22Rv1 (cell line): ENCODE data around the gene AP1B1.
"Not testable (repeated sequence)": the region's sequence is repeated elsewhere in the genome, so short reads cannot be mapped to it uniquely, and the experiment has no call there.

Source experiments
- H3K27ac ChIP-seq: fragments of 450-650 bp; 2 replicates; pipeline ENCODE4 v1.5.1; 2017
- CTCF ChIP-seq: fragments of 450-650 bp; IDR thresholded peaks from 2 replicates; pipeline ENCODE4 v1.5.1; 2017; ENCODE audit warnings: mild to moderate bottlenecking
- ZFX ChIP-seq: fragments of 450-650 bp; IDR thresholded peaks from 2 replicates; pipeline ENCODE4 v1.6.1; 2017; ENCODE audit warnings: antibody characterized with exemption, borderline replicate concordance

The AP1B1 gene

DNA sequence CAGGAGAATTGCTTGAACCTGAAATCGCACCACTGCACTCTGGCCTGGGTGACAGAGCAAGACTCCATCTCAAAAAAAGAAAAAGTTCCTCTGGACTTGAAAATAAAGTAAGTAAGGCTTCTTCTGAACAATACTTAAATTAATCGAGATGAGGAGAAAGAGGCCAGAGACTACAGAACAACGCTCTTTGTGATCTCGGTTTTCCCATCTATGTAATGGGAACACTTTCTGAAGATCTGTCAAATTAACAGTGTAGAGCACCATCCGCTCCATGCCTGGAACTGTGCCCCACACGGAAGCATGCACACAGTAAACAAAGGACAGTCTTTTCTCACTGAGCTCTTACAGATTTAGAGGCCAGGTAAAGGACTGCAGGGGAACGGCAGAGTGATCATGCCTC is 9.1 kb downstream of the AP1B1 start:
- H3K27ac ChIP-seq = 0 out of 2 replicates have a peak overlapping the region, but pooled peaks have one; percentile 22

DNA sequence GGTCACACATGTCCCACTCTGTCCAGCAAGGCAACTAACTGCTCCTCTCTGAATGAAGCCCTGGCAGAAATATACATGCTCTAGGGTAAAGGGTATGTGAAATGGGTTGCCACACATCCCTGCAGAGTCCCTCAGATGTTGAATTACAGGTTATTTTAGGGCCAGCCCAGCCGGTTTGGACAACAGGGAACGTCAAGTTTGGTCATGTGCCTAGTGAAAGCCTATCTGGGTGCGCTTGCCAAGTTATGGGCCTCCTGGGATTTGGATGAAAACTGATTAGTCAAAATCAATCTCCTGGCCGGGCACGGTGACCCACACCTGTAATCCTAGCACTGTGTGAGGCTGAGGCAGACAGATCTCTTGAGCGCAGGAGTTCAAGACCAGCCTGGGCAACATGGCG is 10.4 kb downstream of the AP1B1 start:
- peak overlapping the region; percentile 36; the same call in 1 of the 2 replicates for H3K27ac ChIP-seq
- no peak for TF ChIP-seq ZFX

More for the DNA sequence above, 9.1 kb downstream of the AP1B1 start:
- TF ChIP-seq CTCF (no peak), ZFX (no peak)

DNA sequence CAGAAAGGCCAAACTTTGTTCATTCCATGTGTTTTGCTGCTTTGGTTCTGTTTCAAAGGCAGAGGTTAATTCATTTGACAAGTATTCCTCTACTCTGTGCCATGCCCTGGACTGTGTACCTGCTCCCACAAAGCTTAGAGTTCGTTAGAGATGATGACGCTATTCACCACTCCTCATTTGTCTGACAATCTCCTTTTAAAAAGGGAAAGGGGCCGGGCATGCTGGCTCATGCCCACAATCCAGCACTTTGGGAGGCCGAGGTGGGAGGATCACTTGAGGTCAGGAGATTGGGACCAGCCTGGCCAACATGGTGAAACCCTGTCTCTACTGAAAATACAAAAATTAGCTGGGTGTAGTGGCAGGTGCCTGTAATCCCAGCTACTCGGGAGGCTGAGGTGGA is 11.7 kb downstream of the AP1B1 start:
- H3K27ac ChIP-seq = not testable (repeated sequence)

DNA sequence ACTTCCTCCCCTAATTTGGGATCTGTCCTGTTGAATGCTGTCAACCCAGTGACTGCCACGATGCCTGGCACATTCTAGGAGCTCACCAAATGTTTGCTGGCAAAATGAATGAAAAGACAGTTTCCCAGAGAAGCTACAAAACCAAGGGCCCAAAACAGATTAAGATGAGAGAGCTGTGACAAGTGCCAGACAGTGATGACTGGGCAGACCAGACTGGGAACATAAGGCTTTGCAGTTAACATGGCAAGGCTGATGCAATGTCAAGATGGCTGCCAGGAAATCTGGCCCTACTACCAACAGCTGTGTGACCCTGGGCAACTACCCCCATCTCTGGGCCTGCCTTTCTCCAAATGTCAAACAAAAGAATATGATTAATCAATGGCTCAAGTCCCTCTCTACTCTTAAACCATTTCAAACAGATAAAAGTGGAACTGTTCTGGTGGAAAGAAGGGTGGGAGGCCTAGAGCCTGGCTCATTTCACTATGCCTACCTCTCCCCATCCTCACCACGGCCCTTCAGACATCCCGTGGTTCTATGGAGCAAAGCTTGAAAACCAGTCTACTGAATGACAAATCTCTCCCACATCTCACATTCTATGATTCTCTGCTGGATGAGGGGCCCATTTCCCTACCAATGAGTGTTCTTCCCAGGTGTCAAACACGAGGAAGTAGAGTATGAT is 12.8 kb downstream of the AP1B1 start:
- 0 out of 2 replicates have a peak overlapping the region, but pooled peaks have one; percentile 10 for H3K27ac ChIP-seq
- no peak for TF ChIP-seq ZFX
- TF ChIP-seq CTCF = no peak

- H3K27ac ChIP-seq = not testable (repeated sequence)
Measured at GRCh38 chr22:29374806-29375205, 13.6 kb downstream of the AP1B1 start.

- H3K27ac ChIP-seq = no peak overlapping the region
- TF ChIP-seq ZFX (no peak), CTCF (no peak)
Measured at GRCh38 chr22:29374401-29374800, 14.0 kb downstream of the AP1B1 start.

GRCh38 chr22:29370537-29370936 is 17.8 kb downstream of the AP1B1 start:
- no peak overlapping the region for H3K27ac ChIP-seq
- TF ChIP-seq ZFX (no peak), CTCF (no peak)

GRCh38 chr22:29369460-29369859 is 18.9 kb downstream of the AP1B1 start:
- no peak overlapping the region for H3K27ac ChIP-seq
- TF ChIP-seq ZFX = no peak
- no peak for TF ChIP-seq CTCF

DNA sequence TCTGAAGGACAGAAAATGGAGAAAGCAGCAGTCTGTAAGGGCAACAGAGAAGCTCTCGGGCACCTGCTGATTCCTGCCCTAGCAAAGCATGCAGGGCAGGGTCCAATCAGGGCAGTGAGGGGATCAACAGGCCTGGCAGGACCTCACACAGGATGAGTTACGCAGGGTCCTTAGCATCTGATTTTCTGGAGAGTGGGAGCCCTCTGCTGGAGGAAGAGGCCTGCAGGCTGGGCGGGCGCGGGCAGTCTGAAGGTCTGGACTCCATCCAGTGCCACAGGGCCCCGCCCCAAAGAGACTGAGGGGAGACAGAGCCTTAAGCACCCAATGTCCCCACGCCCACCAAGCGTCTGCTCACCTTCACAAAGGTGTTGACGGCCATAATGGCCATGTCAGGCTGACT is 28.9 kb downstream of the AP1B1 start:
- TF ChIP-seq ZFX (no peak), CTCF (peak; percentile 33; the same call in 1 of the 2 replicates)
- no peak overlapping the region for H3K27ac ChIP-seq

DNA sequence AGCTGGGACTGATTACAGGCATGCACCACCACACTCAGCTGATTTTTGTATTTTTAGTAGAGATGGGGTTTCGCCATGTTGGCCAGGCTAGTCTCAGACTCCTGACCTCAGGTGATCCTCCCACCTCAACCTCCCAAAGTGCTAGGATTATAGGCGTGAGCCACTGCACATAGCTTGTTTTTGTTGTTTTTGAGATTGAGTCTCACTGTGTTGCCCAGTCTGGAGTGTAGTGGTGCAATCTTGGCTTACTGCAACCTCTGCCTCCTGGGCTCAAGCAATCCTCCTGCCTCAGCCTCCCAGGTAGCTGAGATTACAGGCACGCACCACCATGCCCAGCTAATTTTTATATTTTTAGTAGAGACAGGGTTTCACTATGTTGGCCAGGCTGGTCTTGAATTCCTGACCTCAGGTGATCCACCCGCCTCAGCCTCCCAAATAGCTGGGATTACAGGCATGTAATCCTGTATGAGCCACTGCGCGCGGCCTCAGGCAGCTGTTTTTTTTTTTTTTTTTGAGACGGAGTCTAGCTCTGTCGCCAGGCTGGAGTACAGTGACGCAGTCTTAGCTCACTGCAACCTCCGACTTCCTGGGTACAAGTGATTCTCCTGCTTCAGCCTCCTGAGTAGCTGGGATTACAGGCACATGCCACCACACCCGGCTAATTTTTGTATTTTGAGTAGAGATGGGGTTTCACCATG is 31.0 kb downstream of the AP1B1 start:
- not testable (repeated sequence) for H3K27ac ChIP-seq
